GM19328 (cell line): ENCODE data around the gene NTRK2.

Source experiments
- ATAC-seq: cut with Tn5 transposase; IDR thresholded peaks from one replicate; pipeline ENCODE4 v1.9.1; 2021; ENCODE audit warnings: mild to moderate bottlenecking, moderate library complexity; ENCODE audit not compliant: unreplicated experiment

The NTRK2 gene

GRCh38 chr9:84669288-84670137 is at the start of gene NTRK2:
TSS of gene NTRK2 (plus strand) at chr9:84669729. CDS start at chr9:84670749, 1,020 bp downstream.
- ATAC-seq = no peak

- ATAC-seq = no peak
Observed at GRCh38 chr9:84620338-84620737, 49.2 kb upstream of the NTRK2 start.

- ATAC-seq = no peak
Observed at GRCh38 chr9:84621811-84622210, 47.7 kb upstream of the NTRK2 start.

GRCh38 chr9:84622981-84623380 is 46.5 kb upstream of the NTRK2 start:
- no peak for ATAC-seq

GRCh38 chr9:84636436-84636835 is 33.1 kb upstream of the NTRK2 start:
- no peak for ATAC-seq

GRCh38 chr9:84642553-84643141 is 26.9 kb upstream of the NTRK2 start:
- ATAC-seq = no peak

GRCh38 chr9:84647699-84648098 is 21.8 kb upstream of the NTRK2 start:
- no peak for ATAC-seq

- no peak for ATAC-seq
Observed at GRCh38 chr9:84652496-84653120, 16.9 kb upstream of the NTRK2 start.

- no peak for ATAC-seq
Observed at GRCh38 chr9:84655447-84655846, 14.1 kb upstream of the NTRK2 start.

- no peak for ATAC-seq
Observed at GRCh38 chr9:84659313-84659712, 10.2 kb upstream of the NTRK2 start.

GRCh38 chr9:84659773-84660172 is 9.8 kb upstream of the NTRK2 start:
- no peak for ATAC-seq

GRCh38 chr9:84667571-84668195 is 1.8 kb upstream of the NTRK2 start:
- ATAC-seq = peak; percentile 32

GRCh38 chr9:84668196-84669012 is 1.1 kb upstream of the NTRK2 start:
- peak; percentile 68 for ATAC-seq

- no peak for ATAC-seq
Observed at GRCh38 chr9:84669013-84669287, 579 bp upstream of the NTRK2 start.

- no peak for ATAC-seq
Observed at GRCh38 chr9:84670138-84671041, 861 bp downstream of the NTRK2 start.

GRCh38 chr9:84671586-84672521 is 2.3 kb downstream of the NTRK2 start:
- no peak for ATAC-seq

- no peak for ATAC-seq
Observed at GRCh38 chr9:84673806-84674205, 4.3 kb downstream of the NTRK2 start.

- ATAC-seq = no peak
Observed at GRCh38 chr9:84677080-84677479, 7.6 kb downstream of the NTRK2 start.

- ATAC-seq = no peak
Observed at GRCh38 chr9:84679571-84679970, 10.0 kb downstream of the NTRK2 start.
